ENCODE measurements around the gene ZIC2. TPM values are rescaled to one million over a fixed set of nuclear protein-coding genes. Genes with fewer than 3 reads are reported as not detected.

The ZIC2 gene
- total and polyA plus RNA-seq, 5 donors from 2014 or later = not detected

DNA sequence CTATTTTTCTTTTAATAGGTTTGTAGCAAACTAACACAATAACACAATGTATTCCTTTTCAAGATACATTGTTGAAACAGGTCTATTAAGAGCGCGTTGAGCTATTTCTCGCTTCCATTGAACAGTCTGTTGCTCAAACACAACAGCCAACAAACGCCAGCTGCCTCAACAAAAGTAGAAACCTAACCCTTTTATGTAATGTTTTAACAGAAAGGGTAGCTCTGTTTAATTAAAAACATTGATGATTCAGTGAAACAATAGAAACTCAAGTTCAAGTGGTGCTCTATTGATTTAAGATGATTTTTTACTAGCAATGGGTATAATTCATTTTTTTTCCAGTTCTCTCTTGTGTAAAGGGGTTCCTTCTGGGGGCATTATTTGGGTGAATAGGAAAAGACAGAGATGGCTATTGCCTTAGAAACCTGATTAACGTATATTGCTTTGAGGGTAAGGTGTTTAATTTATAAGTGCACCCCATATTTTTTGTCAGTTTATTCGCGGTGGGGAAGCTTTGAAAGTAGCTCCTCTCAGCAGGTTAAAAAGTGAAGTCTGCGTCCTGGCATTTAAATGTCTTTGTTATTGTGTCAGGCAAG is 14.9 kb downstream of the ZIC2 start:
- Histone ChIP-seq H3K27ac (ENCODE audit: insufficient read depth, low read length, poor library complexity, severe bottlenecking) (no peak overlapping the region), H3K4me1 (ENCODE audit: control insufficient read depth, insufficient read depth, low read length, poor library complexity, severe bottlenecking) (peaks cover 8% of the 10 kb centered on the region), H3K36me3 (ENCODE audit: control insufficient read depth, insufficient read depth, low read length) (no peaks in the 10 kb centered on the region), H3K4me3 (ENCODE audit: low read depth, low read length) (no peak overlapping the region), H3K9me3 (ENCODE audit: control insufficient read depth in 2 of 2, low read length in 2 of 2) (peaks cover 20 to 28% of the 10 kb centered on the region in 2 experiments), H3K27me3 (ENCODE audit: control insufficient read depth, insufficient read depth, low read length) (peaks cover 56% of the 10 kb centered on the region)
- DNase-seq (peak in 1 of 3 donors; percentile 8), ATAC-seq (ENCODE audit: low read depth in 2 of 2) (no peak)
- Mint-ChIP-seq H3K9me3 (peaks cover 0 to 19% (median 7%) of the 10 kb centered on the region in 7 donors), H3K36me3 (no peaks in the 10 kb centered on the region), H3K4me3 (peak overlapping the region in 2 of 4 donors; percentile 33 to 87), H3K27ac (no peak overlapping the region), H3K27me3 (peaks cover 85% of the 10 kb centered on the region), H3K4me1 (peaks cover 7 to 17% (median 15%) of the 10 kb centered on the region in 4 donors)

DNA sequence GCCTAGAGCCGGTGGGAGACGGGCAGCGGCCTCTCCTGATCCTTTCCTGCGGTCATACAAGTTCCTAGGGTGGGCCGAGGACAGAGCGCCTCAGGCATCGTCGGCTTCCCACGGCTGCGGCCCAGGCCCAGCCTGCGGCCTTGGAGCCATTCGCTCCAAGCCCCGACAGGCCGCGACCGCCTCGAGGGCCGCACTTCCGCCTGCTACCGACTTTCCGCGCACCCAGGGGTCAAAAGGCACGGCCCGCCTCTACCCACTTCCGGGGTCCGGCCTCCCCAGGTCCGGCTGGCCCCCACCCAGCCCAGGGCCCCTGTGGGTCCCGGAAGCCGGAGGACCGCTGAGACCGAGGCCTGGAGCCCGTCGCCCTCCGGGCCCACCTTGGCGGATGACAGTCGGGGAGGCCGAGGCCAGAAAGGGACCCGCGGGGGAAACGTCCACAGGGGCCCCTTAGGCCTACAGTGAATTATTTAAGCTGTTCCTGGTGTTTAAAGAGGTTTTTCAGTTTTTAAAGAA is 16.2 kb downstream of the ZIC2 start:
- Histone ChIP-seq H3K4me3 (ENCODE audit: low read depth, low read length) (no peak overlapping the region), H3K9me3 (ENCODE audit: control insufficient read depth in 2 of 2, low read length in 2 of 2) (peaks cover 20% of the 10 kb centered on the region in 2 experiments), H3K4me1 (ENCODE audit: control insufficient read depth, insufficient read depth, low read length, poor library complexity, severe bottlenecking) (peaks cover 4% of the 10 kb centered on the region), H3K36me3 (ENCODE audit: control insufficient read depth, insufficient read depth, low read length) (no peaks in the 10 kb centered on the region), H3K27me3 (ENCODE audit: control insufficient read depth, insufficient read depth, low read length) (peaks cover 53% of the 10 kb centered on the region), H3K27ac (ENCODE audit: insufficient read depth, low read length, poor library complexity, severe bottlenecking) (no peak overlapping the region)
- ATAC-seq (ENCODE audit: low read depth in 2 of 2) = no peak
- no peak overlapping the region for H3K27ac Mint-ChIP-seq
- H3K4me3 Mint-ChIP-seq = no peak overlapping the region
- DNase-seq = no peak
- H3K9me3 Mint-ChIP-seq = peaks cover 0 to 12% (median 7%) of the 10 kb centered on the region in 7 donors
- no peaks in the 10 kb centered on the region for H3K36me3 Mint-ChIP-seq
- H3K4me1 Mint-ChIP-seq = peaks cover 7 to 17% (median 8%) of the 10 kb centered on the region in 4 donors
- H3K27me3 Mint-ChIP-seq = peaks cover 83% of the 10 kb centered on the region

DNA sequence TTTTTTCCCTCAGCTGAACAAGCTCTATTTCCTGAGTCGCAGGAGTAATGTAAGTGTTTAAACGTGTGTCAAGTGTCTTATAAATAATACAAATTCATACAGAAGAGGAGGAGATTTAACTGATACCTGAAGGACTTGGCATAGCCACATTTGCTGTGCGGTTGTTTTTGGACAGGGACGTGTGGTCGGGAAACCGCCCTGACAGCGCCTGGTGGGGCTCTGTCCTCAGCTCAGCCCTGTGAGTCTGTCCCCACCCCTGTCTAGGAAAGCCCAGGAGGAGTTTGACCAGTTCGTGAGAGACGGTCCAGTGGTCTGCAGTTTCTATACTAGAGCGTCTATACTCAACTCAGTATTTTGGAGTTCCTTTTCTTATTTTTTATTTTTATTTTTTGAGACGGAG is 16.7 kb downstream of the ZIC2 start:
- Histone ChIP-seq H3K36me3 (ENCODE audit: control insufficient read depth, insufficient read depth, low read length) (no peaks in the 10 kb centered on the region), H3K4me1 (ENCODE audit: control insufficient read depth, insufficient read depth, low read length, poor library complexity, severe bottlenecking) (peaks cover 4% of the 10 kb centered on the region), H3K4me3 (ENCODE audit: low read depth, low read length) (no peak overlapping the region), H3K27me3 (ENCODE audit: control insufficient read depth, insufficient read depth, low read length) (peaks cover 48% of the 10 kb centered on the region), H3K27ac (ENCODE audit: insufficient read depth, low read length, poor library complexity, severe bottlenecking) (no peak overlapping the region), H3K9me3 (ENCODE audit: control insufficient read depth in 2 of 2, low read length in 2 of 2) (peaks cover 20% of the 10 kb centered on the region in 2 experiments)
- peaks cover 80% of the 10 kb centered on the region for H3K27me3 Mint-ChIP-seq
- DNase-seq = no peak
- peaks cover 0 to 16% (median 7%) of the 10 kb centered on the region in 7 donors for H3K9me3 Mint-ChIP-seq
- H3K4me3 Mint-ChIP-seq = no peak overlapping the region
- no peak overlapping the region for H3K27ac Mint-ChIP-seq
- H3K4me1 Mint-ChIP-seq = peaks cover 7 to 13% (median 8%) of the 10 kb centered on the region in 4 donors
- H3K36me3 Mint-ChIP-seq = no peaks in the 10 kb centered on the region
- no peak for ATAC-seq (ENCODE audit: low read depth in 2 of 2)

DNA sequence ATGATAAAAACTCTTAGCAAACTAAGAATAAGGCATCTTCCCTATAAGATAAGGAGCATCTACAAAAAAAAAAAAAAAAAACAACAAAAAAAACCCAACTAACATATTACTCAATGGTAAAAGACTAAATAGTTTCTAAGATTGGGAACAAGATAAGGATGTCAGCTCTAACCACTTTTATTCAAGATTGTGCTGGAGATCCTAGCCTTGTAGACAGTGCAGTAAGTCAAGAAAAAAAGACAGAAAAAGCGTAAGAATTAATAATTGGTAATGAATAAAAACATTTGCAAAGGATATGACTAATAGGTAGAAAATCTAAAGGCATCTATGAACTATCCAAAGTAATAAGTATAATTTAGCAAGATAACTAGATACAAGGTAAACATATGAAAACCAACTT is 33.0 kb downstream of the ZIC2 start:
- Histone ChIP-seq H3K4me1 (ENCODE audit: control insufficient read depth, insufficient read depth, low read length, poor library complexity, severe bottlenecking) (no peaks in the 10 kb centered on the region), H3K9me3 (ENCODE audit: control insufficient read depth in 2 of 2, low read length in 2 of 2) (no peaks in the 10 kb centered on the region), H3K27ac (ENCODE audit: insufficient read depth, low read length, poor library complexity, severe bottlenecking) (no peak overlapping the region), H3K27me3 (ENCODE audit: control insufficient read depth, insufficient read depth, low read length) (peaks cover 2% of the 10 kb centered on the region), H3K4me3 (ENCODE audit: low read depth, low read length) (no peak overlapping the region), H3K36me3 (ENCODE audit: control insufficient read depth, insufficient read depth, low read length) (no peaks in the 10 kb centered on the region)
- no peaks in the 10 kb centered on the region for H3K36me3 Mint-ChIP-seq
- H3K4me3 Mint-ChIP-seq = no peak overlapping the region
- DNase-seq (no peak), ATAC-seq (ENCODE audit: low read depth in 2 of 2) (no peak)
- peaks cover 31% of the 10 kb centered on the region for H3K27me3 Mint-ChIP-seq
- peaks cover 0 to 4% (median 0%) of the 10 kb centered on the region in 7 donors for H3K9me3 Mint-ChIP-seq
- no peak overlapping the region for H3K27ac Mint-ChIP-seq
- H3K4me1 Mint-ChIP-seq = peaks cover 0 to 7% (median 0%) of the 10 kb centered on the region in 4 donors

DNA sequence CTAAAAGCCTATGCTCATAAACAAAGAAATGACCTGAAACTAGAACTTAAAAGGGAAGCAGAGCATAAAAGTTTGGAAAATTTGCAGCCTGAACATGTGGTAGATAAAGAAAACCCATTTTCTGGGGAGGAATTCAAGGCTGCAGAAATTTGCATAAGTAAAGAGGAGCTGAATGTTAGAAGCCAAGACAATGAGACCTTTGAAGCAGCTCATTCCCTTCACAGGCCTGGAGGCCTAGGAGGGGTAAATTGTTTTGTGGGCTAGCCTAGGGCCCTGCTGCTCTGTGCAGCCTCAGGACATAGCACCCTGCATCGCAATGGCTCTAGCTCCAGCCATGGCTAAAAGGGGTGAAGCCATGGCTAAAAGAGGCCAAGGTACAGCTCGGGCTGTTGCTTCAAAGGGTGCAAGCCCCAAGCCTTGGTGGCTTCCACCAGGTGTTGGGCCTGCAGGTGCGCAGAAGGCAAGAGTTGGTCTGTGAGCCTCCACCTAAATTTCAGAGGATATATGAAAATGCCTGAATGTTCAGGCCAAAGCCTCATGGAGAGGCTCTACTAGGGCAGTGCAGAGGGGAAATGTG is 38.3 kb downstream of the ZIC2 start:
- Histone ChIP-seq H3K27me3 (ENCODE audit: control insufficient read depth, insufficient read depth, low read length) (no peaks in the 10 kb centered on the region), H3K4me3 (ENCODE audit: low read depth, low read length) (no peak overlapping the region), H3K27ac (ENCODE audit: insufficient read depth, low read length, poor library complexity, severe bottlenecking) (no peak overlapping the region), H3K36me3 (ENCODE audit: control insufficient read depth, insufficient read depth, low read length) (no peaks in the 10 kb centered on the region), H3K9me3 (ENCODE audit: control insufficient read depth in 2 of 2, low read length in 2 of 2) (no peaks in the 10 kb centered on the region), H3K4me1 (ENCODE audit: control insufficient read depth, insufficient read depth, low read length, poor library complexity, severe bottlenecking) (no peaks in the 10 kb centered on the region)
- DNase-seq (no peak), ATAC-seq (ENCODE audit: low read depth in 2 of 2) (no peak)
- H3K9me3 Mint-ChIP-seq = peaks cover 0 to 2% (median 0%) of the 10 kb centered on the region in 7 donors
- no peaks in the 10 kb centered on the region for H3K36me3 Mint-ChIP-seq
- H3K4me3 Mint-ChIP-seq = no peak overlapping the region
- peaks cover 23% of the 10 kb centered on the region for H3K27me3 Mint-ChIP-seq
- H3K4me1 Mint-ChIP-seq = no peaks in the 10 kb centered on the region
- no peak overlapping the region for H3K27ac Mint-ChIP-seq

DNA sequence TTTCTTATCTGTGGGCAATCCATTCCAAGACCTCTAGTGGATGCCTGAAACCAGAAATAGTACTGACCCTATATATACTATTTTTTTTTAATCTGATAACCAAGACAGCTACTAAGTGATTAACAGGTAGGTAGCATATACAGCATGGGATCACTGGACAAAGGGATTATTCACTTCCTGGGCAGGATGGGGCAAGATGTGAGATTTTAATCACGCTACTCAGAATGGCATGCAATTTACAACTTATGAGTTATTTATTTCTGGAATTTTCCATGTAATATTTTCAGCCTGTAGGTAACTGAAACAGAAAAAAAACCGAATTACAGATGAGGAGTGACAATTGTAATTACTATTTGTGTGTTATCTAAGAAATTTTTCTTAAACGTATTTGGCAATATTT is 41.2 kb downstream of the ZIC2 start:
- H3K36me3 Mint-ChIP-seq = no peaks in the 10 kb centered on the region

DNA sequence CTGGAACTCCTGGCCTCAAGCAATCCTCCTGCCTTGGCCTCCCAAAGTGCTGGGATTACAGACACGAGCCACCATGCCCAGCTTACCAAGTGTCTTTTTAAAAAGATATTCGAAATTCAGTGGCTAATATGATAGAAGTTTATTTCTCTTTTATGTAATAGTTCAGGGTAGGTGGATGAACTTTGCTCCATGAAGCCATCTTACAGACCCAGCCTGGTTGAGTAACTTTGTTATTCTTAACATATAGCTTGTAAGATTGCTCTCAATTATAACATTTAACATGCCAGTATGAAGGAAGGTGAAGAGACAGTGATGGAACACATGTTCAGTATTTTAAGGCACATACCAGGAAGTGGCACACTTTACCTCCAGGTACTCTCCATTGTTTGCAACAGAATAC is 42.4 kb downstream of the ZIC2 start:
- no peaks in the 10 kb centered on the region for H3K9me3 ChIP-seq (ENCODE audit: control insufficient read depth in 2 of 2, low read length in 2 of 2)
- ATAC-seq (ENCODE audit: low read depth in 2 of 2) (no peak), DNase-seq (no peak)
- peaks cover 0 to 2% (median 0%) of the 10 kb centered on the region in 7 donors for H3K9me3 Mint-ChIP-seq
- H3K4me3 ChIP-seq (ENCODE audit: low read depth, low read length) = no peak overlapping the region
- no peaks in the 10 kb centered on the region for H3K27me3 ChIP-seq (ENCODE audit: control insufficient read depth, insufficient read depth, low read length)
- no peak overlapping the region for H3K27ac ChIP-seq (ENCODE audit: insufficient read depth, low read length, poor library complexity, severe bottlenecking)
- no peaks in the 10 kb centered on the region for H3K36me3 Mint-ChIP-seq
- no peak overlapping the region for H3K4me3 Mint-ChIP-seq
- H3K4me1 Mint-ChIP-seq = no peaks in the 10 kb centered on the region
- no peak overlapping the region for H3K27ac Mint-ChIP-seq
- no peaks in the 10 kb centered on the region for H3K4me1 ChIP-seq (ENCODE audit: control insufficient read depth, insufficient read depth, low read length, poor library complexity, severe bottlenecking)
- no peaks in the 10 kb centered on the region for H3K36me3 ChIP-seq (ENCODE audit: control insufficient read depth, insufficient read depth, low read length)
- H3K27me3 Mint-ChIP-seq = peaks cover 24% of the 10 kb centered on the region

More for the DNA sequence above, 41.2 kb downstream of the ZIC2 start:
- Histone ChIP-seq H3K27me3 (ENCODE audit: control insufficient read depth, insufficient read depth, low read length) (no peaks in the 10 kb centered on the region), H3K9me3 (ENCODE audit: control insufficient read depth in 2 of 2, low read length in 2 of 2) (no peaks in the 10 kb centered on the region), H3K4me1 (ENCODE audit: control insufficient read depth, insufficient read depth, low read length, poor library complexity, severe bottlenecking) (no peaks in the 10 kb centered on the region), H3K36me3 (ENCODE audit: control insufficient read depth, insufficient read depth, low read length) (no peaks in the 10 kb centered on the region), H3K4me3 (ENCODE audit: low read depth, low read length) (no peak overlapping the region), H3K27ac (ENCODE audit: insufficient read depth, low read length, poor library complexity, severe bottlenecking) (no peak overlapping the region)
- H3K27me3 Mint-ChIP-seq = peaks cover 19% of the 10 kb centered on the region
- ATAC-seq (ENCODE audit: low read depth in 2 of 2) (no peak), DNase-seq (no peak)
- H3K27ac Mint-ChIP-seq = no peak overlapping the region
- H3K9me3 Mint-ChIP-seq = peaks cover 0 to 2% (median 0%) of the 10 kb centered on the region in 7 donors
- no peaks in the 10 kb centered on the region for H3K4me1 Mint-ChIP-seq
- H3K4me3 Mint-ChIP-seq = no peak overlapping the region

DNA sequence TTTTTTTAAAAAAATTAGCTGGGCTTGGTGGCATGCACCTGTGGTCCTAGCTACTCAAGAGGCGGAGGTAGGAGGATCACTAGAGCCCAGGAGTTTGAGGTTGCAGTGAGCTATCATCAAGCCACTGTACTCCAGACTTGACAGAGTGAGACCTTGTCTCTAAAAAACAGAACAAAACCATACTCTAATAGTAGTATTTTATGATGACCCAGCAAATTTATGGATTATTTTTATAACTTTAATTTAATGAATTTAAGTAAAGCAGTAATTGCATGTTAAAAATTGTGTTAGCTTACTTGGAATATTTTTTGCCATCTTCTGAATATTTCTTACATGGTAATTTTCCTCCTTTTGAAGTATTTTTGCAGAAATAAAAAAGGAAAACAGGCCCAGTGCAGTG is 48.3 kb downstream of the ZIC2 start:
- no peaks in the 10 kb centered on the region for H3K9me3 Mint-ChIP-seq
- no peak overlapping the region for H3K4me3 Mint-ChIP-seq
- Histone ChIP-seq H3K9me3 (ENCODE audit: control insufficient read depth in 2 of 2, low read length in 2 of 2) (no peaks in the 10 kb centered on the region), H3K4me1 (ENCODE audit: control insufficient read depth, insufficient read depth, low read length, poor library complexity, severe bottlenecking) (no peaks in the 10 kb centered on the region), H3K27me3 (ENCODE audit: control insufficient read depth, insufficient read depth, low read length) (no peaks in the 10 kb centered on the region), H3K27ac (ENCODE audit: insufficient read depth, low read length, poor library complexity, severe bottlenecking) (no peak overlapping the region), H3K4me3 (ENCODE audit: low read depth, low read length) (no peak overlapping the region), H3K36me3 (ENCODE audit: control insufficient read depth, insufficient read depth, low read length) (no peaks in the 10 kb centered on the region)
- H3K36me3 Mint-ChIP-seq = no peaks in the 10 kb centered on the region
- no peak for DNase-seq
- no peak overlapping the region for H3K27ac Mint-ChIP-seq
- H3K27me3 Mint-ChIP-seq = peaks cover 31% of the 10 kb centered on the region
- ATAC-seq (ENCODE audit: low read depth in 2 of 2) = no peak
- no peaks in the 10 kb centered on the region for H3K4me1 Mint-ChIP-seq

Measured in CD4-positive, CD25-positive, alpha-beta regulatory T cell (primary cell).